Astrocyte (in vitro differentiated cells and primary cell): Measurements from ENCODE around the gene ANKS1A.

Experiments
- EZH2 ChIP-seq: IDR thresholded peaks from 2 replicates; pipeline ENCODE4 v1.6.1; 2012; ENCODE audit warnings: mild to moderate bottlenecking, low read length, inconsistent platforms; ENCODE audit not compliant: insufficient read depth
- TF ChIP-seq, protein P1 (sequence below): IDR thresholded peaks from 2 replicates; pipeline ENCODE4 v1.5.1; 2011; ENCODE audit warnings: low read depth, mild to moderate bottlenecking, inconsistent platforms, low read length, moderate library complexity; ENCODE audit not compliant: insufficient read depth

DNA sequence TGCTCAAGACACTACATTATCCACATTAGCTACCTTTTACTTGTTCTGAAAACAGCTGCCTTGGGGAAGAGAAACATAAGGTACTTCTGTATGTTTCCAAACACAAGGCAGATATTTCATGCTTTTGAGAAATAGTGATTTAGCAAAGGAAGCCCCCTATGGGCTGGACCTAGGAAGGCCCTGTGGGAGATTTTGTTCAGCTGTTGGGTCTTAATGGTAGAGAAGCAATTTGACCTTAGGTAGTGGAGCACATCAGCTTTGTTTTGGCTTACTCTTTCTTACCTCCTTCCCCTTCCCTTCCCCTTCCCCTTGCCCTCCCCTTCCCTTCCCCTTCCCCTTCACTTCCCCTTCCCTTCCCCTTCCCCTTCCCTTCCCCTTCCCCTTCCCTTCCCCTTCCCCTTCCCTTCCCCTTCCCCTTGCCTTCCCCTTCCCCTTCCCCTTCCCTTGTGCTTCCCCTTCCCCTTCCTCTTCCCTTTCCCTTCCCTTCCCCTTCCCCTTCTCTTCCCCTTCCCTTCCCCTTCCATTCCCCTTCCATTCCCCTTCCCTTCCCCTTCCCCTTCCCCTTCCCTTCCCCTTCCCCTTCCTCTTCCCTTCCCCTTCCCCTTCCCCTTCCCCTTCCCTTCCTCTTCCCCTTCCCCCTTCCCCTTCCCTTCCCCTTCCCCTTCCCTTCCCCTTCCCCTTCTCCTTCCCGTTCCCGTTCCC is 84.6 kb downstream of the ANKS1A start:
- TF ChIP-seq, protein P1, sequence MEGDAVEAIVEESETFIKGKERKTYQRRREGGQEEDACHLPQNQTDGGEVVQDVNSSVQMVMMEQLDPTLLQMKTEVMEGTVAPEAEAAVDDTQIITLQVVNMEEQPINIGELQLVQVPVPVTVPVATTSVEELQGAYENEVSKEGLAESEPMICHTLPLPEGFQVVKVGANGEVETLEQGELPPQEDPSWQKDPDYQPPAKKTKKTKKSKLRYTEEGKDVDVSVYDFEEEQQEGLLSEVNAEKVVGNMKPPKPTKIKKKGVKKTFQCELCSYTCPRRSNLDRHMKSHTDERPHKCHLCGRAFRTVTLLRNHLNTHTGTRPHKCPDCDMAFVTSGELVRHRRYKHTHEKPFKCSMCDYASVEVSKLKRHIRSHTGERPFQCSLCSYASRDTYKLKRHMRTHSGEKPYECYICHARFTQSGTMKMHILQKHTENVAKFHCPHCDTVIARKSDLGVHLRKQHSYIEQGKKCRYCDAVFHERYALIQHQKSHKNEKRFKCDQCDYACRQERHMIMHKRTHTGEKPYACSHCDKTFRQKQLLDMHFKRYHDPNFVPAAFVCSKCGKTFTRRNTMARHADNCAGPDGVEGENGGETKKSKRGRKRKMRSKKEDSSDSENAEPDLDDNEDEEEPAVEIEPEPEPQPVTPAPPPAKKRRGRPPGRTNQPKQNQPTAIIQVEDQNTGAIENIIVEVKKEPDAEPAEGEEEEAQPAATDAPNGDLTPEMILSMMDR, result no peak
- TF ChIP-seq EZH2, result no peak
